ENCODE data around the gene TGFBR3. TPM values are rescaled to one million over a fixed set of nuclear protein-coding genes. Genes with fewer than 3 reads are reported as not detected.

The TGFBR3 gene
- total RNA-seq, 1 experiment from 2014 or later: 2.4 TPM

DNA sequence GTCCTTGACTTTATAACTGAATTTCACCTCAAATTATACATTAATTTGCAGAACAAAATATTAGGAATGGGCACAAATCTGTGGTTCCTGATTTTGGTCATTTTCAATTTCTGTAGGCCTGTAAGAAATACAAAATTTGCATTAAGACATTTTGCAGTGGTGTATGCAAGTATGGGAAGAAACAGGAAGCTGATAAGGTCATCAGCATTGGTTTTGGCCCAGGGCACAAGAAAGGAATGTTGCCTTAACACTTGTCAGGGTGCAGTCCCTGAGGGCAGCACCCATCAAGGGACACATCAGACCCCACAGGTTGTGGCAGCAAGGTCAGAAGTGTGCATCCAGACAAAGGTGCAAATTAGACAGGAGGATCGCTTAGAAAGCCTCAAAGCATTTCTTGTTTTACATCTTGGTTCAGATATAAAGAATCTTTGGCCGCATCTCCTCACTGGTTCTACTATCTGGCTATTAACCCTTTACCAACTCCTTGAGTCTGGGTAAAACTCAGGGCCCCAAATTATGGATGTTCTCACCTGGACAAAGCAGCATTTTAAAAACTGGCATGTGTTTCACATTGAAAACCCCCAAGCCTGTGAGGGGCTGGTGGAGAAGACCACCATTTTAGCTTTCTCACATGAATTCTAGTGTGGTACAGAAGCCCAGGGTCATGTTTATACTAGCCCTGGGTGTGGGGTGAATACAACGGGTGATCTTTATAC is 202.9 kb downstream of the TGFBR3 start:
- H3K23me2 ChIP-seq (ENCODE audit: insufficient read length, low read depth, low read length, poor library complexity, severe bottlenecking): no peaks in the 10 kb centered on the region
- DNase-seq: no peak
- H2BK20ac ChIP-seq (ENCODE audit: low read depth, low read length, poor library complexity, severe bottlenecking): no peak overlapping the region
- TF ChIP-seq CTCF (conservative IDR thresholded peaks at IDR 0.05): no peak
- H2AK5ac ChIP-seq (ENCODE audit: insufficient read length, low read length): no peak overlapping the region
- Mint-ChIP-seq H3K4me1 (peaks cover 38 to 48% of the 10 kb centered on the region in 2 experiments), H3K27me3 (ENCODE audit: low read depth) (no peaks in the 10 kb centered on the region), H3K9me3 (no peaks in the 10 kb centered on the region; a peak in 1 of 5 replicates), H3K27ac (0 out of 7 replicates have a peak overlapping the region, but pooled peaks of 1 of the 3 experiments have one; percentile 10), H3K36me3 (ENCODE audit: insufficient read depth in 1 of 3, low read depth in 3 of 3) (0 out of 7 replicates have a peak, but pooled peaks cover 0 to under 1% (median 0%) of the 10 kb centered on the region in 3 experiments), H3K4me3 (no peak overlapping the region)
- H3K56ac ChIP-seq (ENCODE audit: insufficient read length, low read depth, low read length): no peak overlapping the region
- no peaks in the 10 kb centered on the region for H3K27me3 ChIP-seq (ENCODE audit: insufficient read depth, low read length)
- no peak overlapping the region for H4K8ac ChIP-seq (replicated peaks; ENCODE audit: insufficient read length, low read depth, low read length)
- no peak overlapping the region for H3K4ac ChIP-seq (ENCODE audit: low read depth, low read length)
- no peak overlapping the region for H3K18ac ChIP-seq (ENCODE audit: insufficient read length, low read depth, low read length)
- no peak overlapping the region for H2BK5ac ChIP-seq (ENCODE audit: insufficient read length, low read length)
- no peak overlapping the region for H2AFZ ChIP-seq (ENCODE audit: low read length)
- no peak overlapping the region for H3T11ph ChIP-seq (ENCODE audit: low read length)
- H2BK15ac ChIP-seq (ENCODE audit: low read depth, low read length): no peak overlapping the region
- H2BK120ac ChIP-seq (ENCODE audit: low read depth, low read length, poor library complexity, severe bottlenecking): no peak overlapping the region
- no peak overlapping the region for H3K4me2 ChIP-seq (ENCODE audit: insufficient read depth, insufficient read length, low read length)
- H3K4me1 ChIP-seq (ENCODE audit: insufficient read depth, low read length): peaks cover 8% of the 10 kb centered on the region; the same call in 1 of the 2 replicates
- no peak overlapping the region for H3K23ac ChIP-seq (ENCODE audit: insufficient read length, low read depth, low read length)
- no CpG with 5 or more reads among the region's 3 CpGs for WGBS (ENCODE audit: extremely low coverage, insufficient read length, low lambda C conversion rate)
- no peaks in the 10 kb centered on the region for H3K79me2 ChIP-seq (ENCODE audit: insufficient read depth, low read length)
- H3K9me3 ChIP-seq (ENCODE audit: control insufficient read depth, low read depth, low read length): no peaks in the 10 kb centered on the region
- H3K27ac ChIP-seq (ENCODE audit: insufficient read length, low read depth, low read length): no peak overlapping the region
- no peak overlapping the region for H2BK12ac ChIP-seq (ENCODE audit: insufficient read length, low read depth, low read length)
- H4K20me1 ChIP-seq (ENCODE audit: control insufficient read depth, insufficient read depth, insufficient read length): no peaks in the 10 kb centered on the region
- H3K79me1 ChIP-seq (ENCODE audit: insufficient read depth, low read depth, low read length, poor library complexity, severe bottlenecking): no peaks in the 10 kb centered on the region
- no peak overlapping the region for H4K5ac ChIP-seq (ENCODE audit: insufficient read length, low read depth, low read length)
- no peak overlapping the region for H3K9ac ChIP-seq (ENCODE audit: extremely low read depth, insufficient read length, low read length)
- H4K91ac ChIP-seq (ENCODE audit: insufficient read length, low read depth, low read length): no peak overlapping the region
- no peak overlapping the region for H3K14ac ChIP-seq (ENCODE audit: insufficient read depth, low read length)
